ENCODE results near the gene UBFD1. TPM values are rescaled to one million over a fixed set of nuclear protein-coding genes. Genes with fewer than 3 reads are reported as not detected.

Gene UBFD1
- total and polyA plus RNA-seq, 10 of the 15 experiments (the other 5 are each of a cell fraction or from before 2014, with no cell fraction given): 7.3 to 48.5 (median 32.1) TPM

- TF ChIP-seq CTCF (IDR thresholded peaks at IDR 0.05 in 2 of 3, conservative IDR thresholded peaks at IDR 0.05 in 1 of 3; ENCODE audit: control insufficient read depth in 2 of 3, extremely low read depth in 1 of 3, insufficient read depth in 1 of 3, low read depth in 3 of 3, low read length in 3 of 3) (no peak), HSF1 (IDR thresholded peaks at IDR 0.05; ENCODE audit: low read depth, low read length) (no peak)
Measured at GRCh38 chr16:23564575-23565363, 7.2 kb downstream of the UBFD1 start (continued).

GRCh38 chr16:23566724-23567123, 9.2 kb downstream of the UBFD1 start:
- Histone ChIP-seq H3K27me3 (replicated peaks in 1 of 2; ENCODE audit: control insufficient read depth in 2 of 2, insufficient read depth in 2 of 2, low read length in 1 of 2) (no peaks in the 10 kb centered on the region), H3K9ac (ENCODE audit: control insufficient read depth, insufficient read depth, low read length) (no peak overlapping the region), H3K9me3 (replicated peaks; ENCODE audit: control insufficient read depth, insufficient read depth, low read length) (no peaks in the 10 kb centered on the region), H4K20me1 (ENCODE audit: control insufficient read depth, insufficient read depth) (no peaks in the 10 kb centered on the region), H3K36me3 (ENCODE audit: control insufficient read depth in 2 of 2, insufficient read depth in 2 of 2, low read length in 1 of 2) (peaks cover 8 to 39% of the 10 kb centered on the region in 2 experiments), H2AFZ (ENCODE audit: control insufficient read depth, low read depth, low read length) (no peak overlapping the region), H3K4me1 (ENCODE audit: control insufficient read depth, insufficient read depth, low read length) (peaks cover 14% of the 10 kb centered on the region), H3K4me2 (ENCODE audit: control insufficient read depth, insufficient read depth) (no peak overlapping the region), H3K79me2 (ENCODE audit: control insufficient read depth, insufficient read depth, low read length) (no peaks in the 10 kb centered on the region), H3K4me3 (no peak overlapping the region), H3K27ac (ENCODE audit: control insufficient read depth, insufficient read depth) (no peak overlapping the region)
- ChIA-PET POLR2A (no interaction called here), RAD21 (ENCODE audit: unreplicated experiment) (no interaction called here), SMC1A (ENCODE audit: uncharacterized antibody, unreplicated experiment) (no interaction called here), CTCF (no interaction called here)
- no peak for TF ChIP-seq TCF3 (IDR thresholded peaks at IDR 0.05; ENCODE audit: borderline replicate concordance, insufficient read depth, low read depth, low read length)
- TF ChIP-seq IKZF1 (conservative IDR thresholded peaks at IDR 0.05): no peak
- no peak for TF ChIP-seq SUZ12 (IDR thresholded peaks at IDR 0.05; ENCODE audit: unreplicated experiment)
- no peak for TF ChIP-seq SUPT20H (IDR thresholded peaks at IDR 0.05; ENCODE audit: borderline replicate concordance, control insufficient read depth, low read depth, low read length)
- BruUV-seq (replicated peaks): no TSS peak
- intact Hi-C loops (cut with micrococcal nuclease; ENCODE audit: unreplicated experiment) (no loop called here), in situ Hi-C loops (cut with MboI) (no loop called here)
- ATAC-seq (no peak), FAIRE-seq (no peak), DNase-seq (ENCODE audit: low read depth, low spot score) (no peak)
- WGBS (ENCODE audit: insufficient coverage, insufficient replicate concordance, low lambda C conversion rate, missing lambda C conversion rate): 99% methylated on average over 8 of the region's 8 CpGs
